Fibroblast of lung (primary cell): ENCODE measurements around the gene CACNB1.

Source experiments
- CTCF ChIP-seq, 2 donors: IDR thresholded peaks in 1 of 2; conservative IDR thresholded peaks in 1 of 2; 1 replicate in 1 of 2; 2 replicates in 1 of 2; pipeline ENCODE4 v1.5.1; 2011 to 2012; ENCODE audit warnings: low read length in 2 of 2, control low read depth in 1 of 2, inconsistent platforms in 1 of 2, low read depth in 1 of 2, mild to moderate bottlenecking in 1 of 2
- EZH2 ChIP-seq: IDR thresholded peaks from 2 replicates; pipeline ENCODE4 v1.5.1; 2012; ENCODE audit warnings: low read length, control low read depth, mild to moderate bottlenecking; ENCODE audit errors: missing control alignments

DNA sequence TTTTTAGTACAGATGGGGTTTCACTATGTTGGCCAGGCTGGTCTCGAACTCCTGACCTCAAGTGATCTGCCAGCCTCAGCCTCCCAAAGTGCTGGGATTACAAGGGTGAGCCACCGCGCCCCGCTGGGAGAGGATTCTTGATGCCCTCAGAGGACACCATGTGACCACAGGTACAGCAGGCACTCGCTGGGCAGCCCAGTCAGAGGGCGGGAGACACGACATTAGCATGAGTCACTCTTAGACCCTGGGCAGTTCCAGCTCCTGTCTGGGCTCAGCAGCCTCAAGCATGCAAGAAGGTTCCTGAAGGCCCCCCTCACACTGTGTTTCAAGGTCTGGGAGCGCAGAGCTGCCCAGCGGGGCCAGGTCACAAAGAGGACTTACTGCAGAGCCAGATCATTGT lies 16.4 kb upstream of the CACNB1 start:
- TF ChIP-seq CTCF (conservative IDR thresholded peaks at IDR 0.05 in 1 of 2, IDR thresholded peaks at IDR 0.05 in 1 of 2; ENCODE audit: low read depth in 1 of 2, low read length in 2 of 2) (no peak), EZH2 (no peak)
